Endometrial microvascular endothelial cells (primary cell): ENCODE results near the gene SSBP4. TPM values are rescaled to one million over a fixed set of nuclear protein-coding genes. Genes with fewer than 3 reads are reported as not detected.
"Not testable (repeated sequence)": the region's sequence is repeated elsewhere in the genome, so short reads cannot be mapped to it uniquely, and the experiment has no call there.

ENCODE experiments used
- in situ Hi-C: cut with HindIII; loops from 2 replicates; pipeline ENCODE4 v1.10.0; 2017; ENCODE audit warnings: low sequenced_read_pairs, low pct_unique_long_range_greater_than_20kb; ENCODE audit errors: inconsistent ontology term
- total RNA-seq: library from RNA; depleted of rRNA; stranded (reverse); fragments of >200 nt; gene quantifications from one replicate; pipeline ENCODE4 v1.2.3, GENCODE V29; 2015; ENCODE audit errors: inconsistent ontology term

SSBP4 gene
- 174 TPM for total RNA-seq

- in situ Hi-C loops, result no loop called here
These were observed at the start of gene SSBP4 for GRCh38 chr19:18419195-18419698. TSS of gene SSBP4 (plus strand) at chr19:18419398. CDS start at chr19:18419649, 251 bp downstream.

- in situ Hi-C loops, result no loop called here
These were observed 45.7 kb upstream of the SSBP4 start for GRCh38 chr19:18373407-18373891.

GRCh38 chr19:18373892-18374629 is 45.1 kb upstream of the SSBP4 start:
- in situ Hi-C loops, result no loop called here

GRCh38 chr19:18377026-18377425 is 42.2 kb upstream of the SSBP4 start:
- in situ Hi-C loops, result no loop called here

GRCh38 chr19:18379803-18380747 is 39.1 kb upstream of the SSBP4 start:
- in situ Hi-C loops, result no loop called here

- in situ Hi-C loops, result no loop called here
These were observed 38.4 kb upstream of the SSBP4 start for GRCh38 chr19:18380843-18381242.

GRCh38 chr19:18383622-18384021 is 35.6 kb upstream of the SSBP4 start:
- in situ Hi-C loops, result not testable (repeated sequence)

- in situ Hi-C loops, result no loop called here
These were observed 34.4 kb upstream of the SSBP4 start for GRCh38 chr19:18384775-18385174.

- in situ Hi-C loops, result no loop called here
These were observed 33.9 kb upstream of the SSBP4 start for GRCh38 chr19:18385359-18385674.

- in situ Hi-C loops, result no loop called here
These were observed 33.3 kb upstream of the SSBP4 start, which contains the start of gene GDF15 for GRCh38 chr19:18385675-18386542. TSS of gene GDF15 (plus strand) at chr19:18386158. CDS start at chr19:18386190, 32 bp downstream.

- in situ Hi-C loops, result no loop called here
These were observed 32.5 kb upstream of the SSBP4 start for GRCh38 chr19:18386543-18387271.

- in situ Hi-C loops, result no loop called here
These were observed 30.9 kb upstream of the SSBP4 start for GRCh38 chr19:18388100-18388959.

GRCh38 chr19:18388960-18389725 is 30.1 kb upstream of the SSBP4 start:
- in situ Hi-C loops, result no loop called here

- in situ Hi-C loops, result no loop called here
These were observed 29.5 kb upstream of the SSBP4 start for GRCh38 chr19:18389726-18390064.

GRCh38 chr19:18390065-18390907 is 28.9 kb upstream of the SSBP4 start:
- in situ Hi-C loops, result no loop called here
